Measurements from ENCODE around the gene ZNF665.
A peak's percentile ranks its signal among the peaks of the same experiment; 100 is the strongest.

Gene ZNF665

GRCh38 chr19:53132141-53132991, 60.8 kb downstream of the ZNF665 start, which contains the start of gene ZNF415:
Gene ZNF415 (minus strand): TSS chr19:53132910. CDS start chr19:53122676, 10,234 bp downstream.
- no peaks in the 10 kb centered on the region for H3K9me2 ChIP-seq (replicated peaks; ENCODE audit: control insufficient read depth, low read length)
- no peaks in the 10 kb centered on the region for H3K36me3 ChIP-seq (ENCODE audit: control insufficient read depth, low read length)
- no peak for TF ChIP-seq CTCF (IDR thresholded peaks at IDR 0.05; ENCODE audit: low read depth, low read length, poor library complexity, severe bottlenecking)
- TF ChIP-seq EZH2phosphoT487 (IDR thresholded peaks at IDR 0.05; ENCODE audit: borderline replicate concordance, low read length), result no peak
- no peaks in the 10 kb centered on the region for H3K9me3 ChIP-seq (ENCODE audit: control insufficient read depth, insufficient read depth, low read length)
- H3K27me3 ChIP-seq (ENCODE audit: control insufficient read depth, low read length), result no peaks in the 10 kb centered on the region
- no peak within 1 kb of the TSS for H3K27ac ChIP-seq (ENCODE audit: low read depth, low read length)
- peak within 1 kb of the TSS; percentile 66 for H3K4me2 ChIP-seq (ENCODE audit: low read length)
- H4K20me1 ChIP-seq (ENCODE audit: control insufficient read depth, insufficient read depth, low read depth, low read length), result no peaks in the 10 kb centered on the region
- H3K79me2 ChIP-seq (ENCODE audit: control insufficient read depth, low read length), result 0 out of 2 replicates have a peak, but pooled peaks cover 2% of the 10 kb centered on the region
- peaks cover 8% of the 10 kb centered on the region for H3K4me1 ChIP-seq (ENCODE audit: control insufficient read depth, low read length)
- no peaks in the 10 kb centered on the region for H3F3A ChIP-seq (ENCODE audit: control insufficient read depth, insufficient read depth)
- peak within 1 kb of the TSS; percentile 72 for H3K4me3 ChIP-seq (ENCODE audit: low read length)

DNA sequence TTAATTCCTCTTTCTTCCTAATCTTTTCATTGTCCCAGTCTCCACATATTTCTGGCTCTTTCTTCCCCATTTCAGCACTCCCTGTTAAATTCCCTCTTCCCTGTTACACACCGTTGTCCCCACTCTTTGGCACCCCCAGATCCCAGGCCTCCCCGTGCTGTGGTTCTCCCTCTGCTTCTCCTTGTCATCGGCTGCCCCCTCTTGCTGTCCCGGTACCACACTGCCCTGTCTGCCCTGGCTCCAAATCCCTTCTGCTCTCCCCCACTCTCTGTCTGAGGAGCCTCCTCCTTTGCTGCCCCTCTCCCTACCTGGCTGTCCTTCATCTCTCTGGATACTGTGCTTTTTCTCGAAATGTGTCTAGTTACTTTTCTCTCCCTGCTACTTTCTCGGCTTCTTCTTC, 61.4 kb downstream of the ZNF665 start:
- Histone ChIP-seq H3K9me3 (ENCODE audit: control insufficient read depth, insufficient read depth, low read length) (no peaks in the 10 kb centered on the region), H4K20me1 (ENCODE audit: control insufficient read depth, insufficient read depth, low read depth, low read length) (no peaks in the 10 kb centered on the region), H3K9me2 (replicated peaks; ENCODE audit: control insufficient read depth, low read length) (no peaks in the 10 kb centered on the region), H3K27ac (ENCODE audit: low read depth, low read length) (no peak overlapping the region), H3K4me2 (ENCODE audit: low read length) (peak overlapping the region; percentile 66), H3K27me3 (ENCODE audit: control insufficient read depth, low read length) (no peaks in the 10 kb centered on the region), H3K79me2 (ENCODE audit: control insufficient read depth, low read length) (0 out of 2 replicates have a peak, but pooled peaks cover 2% of the 10 kb centered on the region), H3K36me3 (ENCODE audit: control insufficient read depth, low read length) (no peaks in the 10 kb centered on the region), H3K4me1 (ENCODE audit: control insufficient read depth, low read length) (peaks cover 8% of the 10 kb centered on the region), H3K4me3 (ENCODE audit: low read length) (peak overlapping the region; percentile 72), H3F3A (ENCODE audit: control insufficient read depth, insufficient read depth) (no peaks in the 10 kb centered on the region)
- TF ChIP-seq EZH2phosphoT487 (IDR thresholded peaks at IDR 0.05; ENCODE audit: borderline replicate concordance, low read length), result no peak
- no peak for TF ChIP-seq CTCF (IDR thresholded peaks at IDR 0.05; ENCODE audit: low read depth, low read length, poor library complexity, severe bottlenecking)

DNA sequence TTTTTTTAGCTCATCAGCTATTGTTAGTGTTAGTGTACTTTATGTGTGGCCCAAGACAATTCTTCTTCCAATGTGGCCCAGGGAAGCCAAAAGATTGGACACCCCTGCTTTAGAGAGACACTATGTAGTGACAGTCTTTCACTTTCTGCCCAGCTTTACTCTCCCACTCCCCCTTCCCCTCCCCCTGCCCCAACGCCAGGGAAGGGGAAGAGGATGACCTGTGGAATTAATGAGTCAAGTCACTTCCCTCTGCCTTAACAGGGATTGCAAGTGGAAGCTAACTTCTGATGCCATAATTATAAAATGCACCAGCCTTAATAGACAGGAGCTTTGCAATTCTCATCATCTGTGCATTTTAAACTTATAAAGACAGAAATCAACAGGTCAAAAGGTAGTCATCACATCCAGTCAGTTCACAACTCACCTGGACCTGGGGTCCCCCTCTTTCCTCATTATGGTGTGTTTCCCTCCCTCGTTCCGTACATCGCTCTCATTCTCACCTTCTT, 62.0 kb downstream of the ZNF665 start:
- no peaks in the 10 kb centered on the region for H3K9me2 ChIP-seq (replicated peaks; ENCODE audit: control insufficient read depth, low read length)
- H3K4me3 ChIP-seq (ENCODE audit: low read length), result no peak overlapping the region
- no peaks in the 10 kb centered on the region for H3F3A ChIP-seq (ENCODE audit: control insufficient read depth, insufficient read depth)
- 0 out of 2 replicates have a peak, but pooled peaks cover 2% of the 10 kb centered on the region for H3K79me2 ChIP-seq (ENCODE audit: control insufficient read depth, low read length)
- H3K27ac ChIP-seq (ENCODE audit: low read depth, low read length), result no peak overlapping the region
- H4K20me1 ChIP-seq (ENCODE audit: control insufficient read depth, insufficient read depth, low read depth, low read length), result no peaks in the 10 kb centered on the region
- H3K27me3 ChIP-seq (ENCODE audit: control insufficient read depth, low read length), result no peaks in the 10 kb centered on the region
- H3K4me2 ChIP-seq (ENCODE audit: low read length), result no peak overlapping the region; the same call in 1 of the 2 replicates
- H3K36me3 ChIP-seq (ENCODE audit: control insufficient read depth, low read length), result no peaks in the 10 kb centered on the region
- peaks cover 8% of the 10 kb centered on the region for H3K4me1 ChIP-seq (ENCODE audit: control insufficient read depth, low read length)
- TF ChIP-seq EZH2phosphoT487 (IDR thresholded peaks at IDR 0.05; ENCODE audit: borderline replicate concordance, low read length) (no peak), CTCF (IDR thresholded peaks at IDR 0.05; ENCODE audit: low read depth, low read length, poor library complexity, severe bottlenecking) (no peak)
- no peaks in the 10 kb centered on the region for H3K9me3 ChIP-seq (ENCODE audit: control insufficient read depth, insufficient read depth, low read length)
